Myocyte (in vitro differentiated cells): ENCODE measurements around the gene ADAP1. TPM values are rescaled to one million over a fixed set of nuclear protein-coding genes. Genes with fewer than 3 reads are reported as not detected.
A peak's percentile ranks its signal among the peaks of the same experiment; 100 is the strongest.

Source experiments
- DNase-seq: peaks from one replicate; pipeline ENCODE4 v3.0.0-alpha.2; 2012; ENCODE audit warnings: low read depth
- total RNA-seq: library from RNA; depleted of rRNA; stranded (reverse); fragments of >200 nt; gene quantifications from 2 replicates; pipeline ENCODE4 v1.2.3, GENCODE V29; 2014

ADAP1 gene
- total RNA-seq, 1 donor from 2014 or later, result 0.56 TPM

- DNase-seq, result no peak
Observed at GRCh38 chr7:940599-941408, 13.7 kb downstream of the ADAP1 start.

GRCh38 chr7:939843-940242, 14.6 kb downstream of the ADAP1 start:
- DNase-seq, result no peak

- no peak for DNase-seq
Observed at GRCh38 chr7:938546-939185, 15.8 kb downstream of the ADAP1 start.

GRCh38 chr7:937856-938484, 16.5 kb downstream of the ADAP1 start:
- no peak for DNase-seq

GRCh38 chr7:936386-937054, 18.0 kb downstream of the ADAP1 start:
- peak; percentile 39 for DNase-seq

GRCh38 chr7:935874-936385, 18.6 kb downstream of the ADAP1 start:
- no peak for DNase-seq

GRCh38 chr7:935164-935873, 19.2 kb downstream of the ADAP1 start:
- no peak for DNase-seq

- no peak for DNase-seq
Observed at GRCh38 chr7:934469-935163, 19.9 kb downstream of the ADAP1 start.

GRCh38 chr7:932651-932975, 21.9 kb downstream of the ADAP1 start:
- no peak for DNase-seq

GRCh38 chr7:931871-932650, 22.4 kb downstream of the ADAP1 start:
- DNase-seq, result no peak

- no peak for DNase-seq
Observed at GRCh38 chr7:930975-931758, 23.3 kb downstream of the ADAP1 start.

GRCh38 chr7:929311-929711, 25.2 kb downstream of the ADAP1 start:
- no peak for DNase-seq

- no peak for DNase-seq
Observed at GRCh38 chr7:927031-927671, 27.3 kb downstream of the ADAP1 start.

- DNase-seq, result no peak
Observed at GRCh38 chr7:926061-927030, 28.1 kb downstream of the ADAP1 start.

GRCh38 chr7:925601-926000, 28.9 kb downstream of the ADAP1 start:
- no peak for DNase-seq

- DNase-seq, result peak; percentile 73
Observed at GRCh38 chr7:924541-925231, 29.8 kb downstream of the ADAP1 start.
